Liver (tissue), 9 donors: ENCODE results near the gene CFAP100. TPM values are rescaled to one million over a fixed set of nuclear protein-coding genes. Genes with fewer than 3 reads are reported as not detected.

Source experiments
- DNase-seq: peaks from one replicate; pipeline ENCODE4 v3.0.0-alpha.2; 2017; ENCODE audit warnings: low spot score
- H3K27ac ChIP-seq, 2 donors: one replicate each; pipeline ENCODE4 v1.7.0; 2013; ENCODE audit warnings: inconsistent platforms in 2 of 2, low read length in 2 of 2, control low read depth in 1 of 2, low read depth in 1 of 2, mild to moderate bottlenecking in 1 of 2
- H3K27me3 ChIP-seq, 4 donors: one replicate each; pipeline versions ENCODE4 v1.6.1 to v1.7.0; 2013; ENCODE audit warnings: low read length in 3 of 4, inconsistent platforms in 1 of 4, mild to moderate bottlenecking in 1 of 4, moderate library complexity in 1 of 4; ENCODE audit not compliant: control insufficient read depth in 4 of 4, insufficient read depth in 4 of 4
- H3K36me3 ChIP-seq, 4 donors: one replicate each; pipeline versions ENCODE4 v1.6.1 to v1.7.0; 2013; ENCODE audit warnings: low read length in 3 of 4, mild to moderate bottlenecking in 3 of 4, low read depth in 1 of 4, moderate library complexity in 1 of 4; ENCODE audit not compliant: control insufficient read depth in 4 of 4, insufficient read depth in 3 of 4
- H3K4me1 ChIP-seq, 4 donors: one replicate each; pipeline versions ENCODE4 v1.6.1 to v1.7.0; 2013; ENCODE audit warnings: low read length in 3 of 4, mild to moderate bottlenecking in 3 of 4, moderate library complexity in 1 of 4; ENCODE audit not compliant: control insufficient read depth in 4 of 4, insufficient read depth in 4 of 4
- H3K4me3 ChIP-seq, 3 donors: one replicate each; pipeline versions ENCODE4 v1.6.1 to v1.7.0; 2013; ENCODE audit warnings: low read length in 3 of 3, control low read depth in 1 of 3, low read depth in 1 of 3, mild to moderate bottlenecking in 1 of 3
- H3K9ac ChIP-seq, 2 donors: one replicate each; pipeline ENCODE4 v1.7.0; 2013; ENCODE audit warnings: low read length in 2 of 2, mild to moderate bottlenecking in 2 of 2, moderate library complexity in 2 of 2, control low read depth in 1 of 2, low read depth in 1 of 2
- H3K9me3 ChIP-seq, 4 donors: one replicate each; pipeline versions ENCODE4 v1.6.1 to v1.7.0; 2013; ENCODE audit warnings: low read length in 3 of 4; ENCODE audit not compliant: control insufficient read depth in 4 of 4
- ATF3 ChIP-seq: IDR thresholded peaks from 2 replicates; pipeline ENCODE4 v1.6.1; 2016; ENCODE audit warnings: antibody characterized with exemption
- CTCF ChIP-seq: fragments of 150-350 bp; IDR thresholded peaks from 2 replicates; pipeline ENCODE4 v1.5.1; 2017; ENCODE audit warnings: improper control_type of control experiment, low read depth, low read length; ENCODE audit not compliant: missing input control
- EGR1 ChIP-seq, 2 donors: IDR thresholded peaks; 2 replicates each; pipeline ENCODE4 v1.6.1; 2016 to 2018; ENCODE audit warnings: antibody characterized with exemption in 2 of 2, low read depth in 2 of 2
- FOXA1 ChIP-seq: IDR thresholded peaks from 2 replicates; pipeline ENCODE4 v1.6.1; 2016; ENCODE audit warnings: antibody characterized with exemption
- FOXA2 ChIP-seq: IDR thresholded peaks from 2 replicates; pipeline ENCODE4 v1.6.1; 2016; ENCODE audit warnings: antibody characterized with exemption
- GABPA ChIP-seq, 2 donors: IDR thresholded peaks in 1 of 2; conservative IDR thresholded peaks in 1 of 2; 2 replicates each; pipeline ENCODE4 v1.6.1; 2016; ENCODE audit warnings: antibody characterized with exemption in 2 of 2, mild to moderate bottlenecking in 1 of 2, moderate library complexity in 1 of 2
- HNF4A ChIP-seq, 2 donors: conservative IDR thresholded peaks; 2 replicates each; pipeline ENCODE4 v1.6.1; 2016; ENCODE audit warnings: antibody characterized with exemption in 2 of 2, mild to moderate bottlenecking in 2 of 2
- HNF4G ChIP-seq: IDR thresholded peaks from 2 replicates; pipeline ENCODE4 v1.6.1; 2016; ENCODE audit warnings: antibody characterized with exemption
- JUND ChIP-seq, 2 donors: IDR thresholded peaks; 2 replicates each; pipeline ENCODE4 v1.6.1; 2016; ENCODE audit warnings: antibody characterized with exemption in 2 of 2
- MAX ChIP-seq: IDR thresholded peaks from 2 replicates; pipeline ENCODE4 v1.6.1; 2016; ENCODE audit warnings: antibody characterized with exemption
- NR2F2 ChIP-seq: IDR thresholded peaks from 2 replicates; pipeline ENCODE4 v1.6.1; 2016; ENCODE audit warnings: antibody characterized with exemption
- RAD21 ChIP-seq, 2 donors: IDR thresholded peaks; 2 replicates each; pipeline ENCODE4 v1.6.1; 2016; ENCODE audit warnings: antibody characterized with exemption in 2 of 2, mild to moderate bottlenecking in 2 of 2
- REST ChIP-seq: IDR thresholded peaks from 2 replicates; pipeline ENCODE4 v1.6.1; 2016; ENCODE audit warnings: antibody characterized with exemption, mild to moderate bottlenecking
- RXRA ChIP-seq, 2 donors: IDR thresholded peaks; 2 replicates each; pipeline ENCODE4 v1.6.1; 2017 to 2018; ENCODE audit warnings: antibody characterized with exemption in 2 of 2, mild to moderate bottlenecking in 1 of 2
- TAF1 ChIP-seq: conservative IDR thresholded peaks from 2 replicates; pipeline ENCODE4 v1.6.1; 2016; ENCODE audit warnings: antibody characterized with exemption, mild to moderate bottlenecking
- ZBTB33 ChIP-seq: IDR thresholded peaks from 2 replicates; pipeline ENCODE4 v1.6.1; 2016; ENCODE audit warnings: antibody characterized with exemption
- WGBS: extraction: QIAGEN DNeasy Blood & Tissue Kit; methylation state at CpG from one replicate; pipeline ENCODE4 v1.1.7; 2013; 5-methylcytosine and 5-hydroxymethylcytosine counted together
- polyA plus RNA-seq, 2 donors: library from polyadenylated mRNA; stranded (reverse) in 1 of 2; unstranded in 1 of 2; fragments of 200-250 nt in 1 of 2; fragments of >200 nt in 1 of 2; fragmentation: Nextera tagmentation in 1 of 2; extraction: Ambion mirVana in 1 of 2; gene quantifications; one replicate each; pipeline versions ENCODE4 v1.2.1 to v1.2.3, GENCODE V29; 2013 to 2015
- total RNA-seq, 2 donors: library from RNA; depleted of rRNA; stranded (reverse); fragments of >200 nt; gene quantifications; one replicate each; pipeline ENCODE4 v1.2.3, GENCODE V29; 2014
- donor health status: healthy.
- donor health status: healthy.
- donor health status: healthy.
- donor health status: healthy.
- donor health status: healthy.

Gene CFAP100
- total and polyA plus RNA-seq, 4 donors = not detected

GRCh38 chr3:126348308-126348920 is 46.3 kb upstream of the CFAP100 start:
- TF ChIP-seq GABPA (IDR thresholded peaks at IDR 0.05 in 1 of 2, conservative IDR thresholded peaks at IDR 0.05 in 1 of 2) (no peak), CTCF (peak; percentile 13), RAD21 (IDR thresholded peaks at IDR 0.05) (peak in 1 of 2 donors; percentile 58), HNF4A (conservative IDR thresholded peaks at IDR 0.05) (no peak), FOXA1 (no peak)
- DNase-seq = peak; percentile 31
- Histone ChIP-seq H3K27me3 (no peaks in the 10 kb centered on the region), H3K36me3 (peaks cover 4 to 19% (median 12%) of the 10 kb centered on the region in 4 donors), H3K9me3 (no peaks in the 10 kb centered on the region), H3K27ac (peak overlapping the region; percentile 13 to 27), H3K9ac (peak overlapping the region in 1 of 2 donors; percentile 21), H3K4me3 (no peak overlapping the region), H3K4me1 (peaks cover 15 to 91% (median 71%) of the 10 kb centered on the region in 4 donors)
- WGBS = 80% methylated on average over 12 of the region's 12 CpGs

GRCh38 chr3:126349071-126349470 is 45.6 kb upstream of the CFAP100 start:
- WGBS = 73% methylated on average over 6 of the region's 6 CpGs
- Histone ChIP-seq H3K4me1 (peaks cover 12 to 88% (median 68%) of the 10 kb centered on the region in 4 donors), H3K9me3 (no peaks in the 10 kb centered on the region), H3K9ac (no peak overlapping the region), H3K27me3 (no peaks in the 10 kb centered on the region), H3K27ac (peak overlapping the region; percentile 13 to 27), H3K36me3 (peaks cover 4 to 19% (median 12%) of the 10 kb centered on the region in 4 donors), H3K4me3 (peak overlapping the region in 1 of 3 donors; percentile 24)
- TF ChIP-seq EGR1 (IDR thresholded peaks at IDR 0.05; ENCODE audit: low read depth in 2 of 2) (no peak), ATF3 (no peak), ZBTB33 (no peak), RAD21 (IDR thresholded peaks at IDR 0.05) (no peak), JUND (IDR thresholded peaks at IDR 0.05) (no peak), HNF4A (conservative IDR thresholded peaks at IDR 0.05) (no peak), RXRA (IDR thresholded peaks at IDR 0.05) (no peak), REST (no peak), FOXA2 (no peak), HNF4G (no peak), MAX (no peak), FOXA1 (no peak), TAF1 (no peak), NR2F2 (no peak)
- DNase-seq = peak; percentile 29
